A549 (cell line): Measurements from ENCODE around the gene FAM20C. TPM values are rescaled to one million over a fixed set of nuclear protein-coding genes. Genes with fewer than 3 reads are reported as not detected.

Experiments
- ATAC-seq, 2 experiments: fragments of 200-7000 bp in 1 of 2; fragments of >200 bp in 1 of 2; cut with Nextera tagmentation in 1 of 2; cut with Tn5 transposase in 1 of 2; 3 replicates each; pipeline versions ENCODE4 v1.8.0 to v1.9.1; 2018 to 2020; ENCODE audit warnings: mild to moderate bottlenecking in 1 of 2, moderate library complexity in 1 of 2
- CTCF ChIA-PET: fragments of 300-600 bp; sonication (Branson Sonifier 250); formaldehyde crosslinking; extraction: SDS; loops from one replicate; lab custom pipeline; 2021; ENCODE audit warnings: antibody characterized with exemption, inconsistent platforms; lab: Yijun Ruan, JAX
- POLR2A ChIA-PET: fragments of 350-600 bp; formaldehyde crosslinking; extraction: SDS; loops from one replicate; lab custom pipeline; 2021; ENCODE audit warnings: antibody characterized with exemption, inconsistent platforms; lab: Yijun Ruan, JAX
- DNase-seq, 2 experiments: peaks; one replicate each; pipeline versions ENCODE4 v3.0.0 to v3.0.0-alpha.2; 2011 to 2016; ENCODE audit warnings: low read depth in 1 of 2, low spot score in 1 of 2
- FAIRE-seq: peaks from 2 replicates; lab custom pipeline; 2011; peaks lifted over from hg19 to GRCh38; lab: Jason Lieb, UNC
- H3K27ac ChIP-seq, 2 experiments: fragments of >200 bp; sonication (Bioruptor Twin); formaldehyde crosslinking; 3 replicates each; pipeline ENCODE4 v1.5.1; 2016 to 2017
- H3K4me1 ChIP-seq: fragments of >200 bp; sonication (Bioruptor Twin); formaldehyde crosslinking; 3 replicates; pipeline ENCODE4 v1.6.1; 2016
- H3K4me2 ChIP-seq: fragments of >200 bp; sonication (Bioruptor Twin); formaldehyde crosslinking; 3 replicates; pipeline ENCODE4 v1.6.1; 2016
- H3K4me3 ChIP-seq: fragments of >200 bp; sonication (Bioruptor Twin); formaldehyde crosslinking; 3 replicates; pipeline ENCODE4 v1.5.1; 2016
- H3K9me3 ChIP-seq: fragments of >200 bp; sonication (Bioruptor Twin); formaldehyde crosslinking; 3 replicates; pipeline ENCODE4 v1.6.1; 2016
- BCL3 ChIP-seq: fragments of >200 bp; sonication (Bioruptor Twin); formaldehyde crosslinking; IDR thresholded peaks from 3 replicates; pipeline ENCODE4 v1.6.1; 2016
- CBX8 ChIP-seq: fragments of 200-600 bp; sonication (generic); IDR thresholded peaks from 2 replicates; pipeline ENCODE4 v1.6.1; 2016
- CTCF ChIP-seq: fragments of >200 bp; sonication (Bioruptor Twin); formaldehyde crosslinking; IDR thresholded peaks from 3 replicates; pipeline ENCODE4 v1.5.1; 2016
- ESRRA ChIP-seq: fragments of 150-350 bp; IDR thresholded peaks from 2 replicates; pipeline ENCODE4 v1.6.1; 2014; ENCODE audit warnings: mild to moderate bottlenecking, low read length, borderline replicate concordance
- FOSB ChIP-seq: fragments of 250-450 bp; sonication (Bioruptor Pico); IDR thresholded peaks from 2 replicates; pipeline ENCODE4 v1.5.0; 2020; ENCODE audit warnings: mild to moderate bottlenecking, moderate library complexity
- FOSL2 ChIP-seq, 2 experiments: fragments of 450-650 bp in 1 of 2; fragments of >200 bp in 1 of 2; sonication (Bioruptor Twin) in 1 of 2; formaldehyde crosslinking; IDR thresholded peaks; 2 replicates each; pipeline versions ENCODE4 v1.5.0 to v1.6.1; 2016 to 2020; ENCODE audit warnings: mild to moderate bottlenecking in 1 of 2, moderate library complexity in 1 of 2
- HOXA7 ChIP-seq: fragments of 250-450 bp; sonication (Bioruptor Pico); IDR thresholded peaks from 2 replicates; pipeline ENCODE4 v1.5.0; 2020; ENCODE audit warnings: mild to moderate bottlenecking, moderate library complexity
- HOXB13 ChIP-seq: fragments of 250-450 bp; sonication (Bioruptor Pico); IDR thresholded peaks from 2 replicates; pipeline ENCODE4 v1.5.0; 2020; ENCODE audit warnings: low read depth, mild to moderate bottlenecking, moderate library complexity
- JUNB ChIP-seq: fragments of >200 bp; sonication (Bioruptor Twin); formaldehyde crosslinking; IDR thresholded peaks from 2 replicates; pipeline ENCODE4 v1.6.1; 2016
- KDM1A ChIP-seq: fragments of 200-600 bp; sonication (generic); IDR thresholded peaks from 2 replicates; pipeline ENCODE4 v1.6.1; 2016; ENCODE audit warnings: low read depth, mild to moderate bottlenecking
- KDM5A ChIP-seq: fragments of 200-600 bp; sonication (generic); IDR thresholded peaks from 2 replicates; pipeline ENCODE4 v1.6.1; 2016; ENCODE audit warnings: antibody characterized with exemption, mild to moderate bottlenecking
- MAFK ChIP-seq: fragments of 450-650 bp; IDR thresholded peaks from 2 replicates; pipeline ENCODE4 v1.6.1; 2014; ENCODE audit not compliant: partially characterized antibody
- NPAS2 ChIP-seq: fragments of 250-450 bp; sonication (Bioruptor Pico); IDR thresholded peaks from 2 replicates; pipeline ENCODE4 v1.8.0; 2022; ENCODE audit warnings: mild to moderate bottlenecking, moderate library complexity, borderline replicate concordance
- PBX3 ChIP-seq: IDR thresholded peaks from 2 replicates; pipeline ENCODE4 v1.6.1; 2012
- RAD21 ChIP-seq, 2 experiments: fragments of >200 bp in 1 of 2; sonication (Bioruptor Twin) in 1 of 2; formaldehyde crosslinking in 1 of 2; IDR thresholded peaks in 1 of 2; conservative IDR thresholded peaks in 1 of 2; 2 replicates in 1 of 2; 3 replicates in 1 of 2; pipeline ENCODE4 v1.6.1; 2012 to 2018; ENCODE audit warnings: inconsistent platforms in 1 of 2
- RARB ChIP-seq: fragments of 250-450 bp; sonication (Bioruptor Pico); IDR thresholded peaks from 2 replicates; pipeline ENCODE4 v1.8.0; 2021; ENCODE audit warnings: mild to moderate bottlenecking, moderate library complexity
- SMC3 ChIP-seq: fragments of >200 bp; sonication (Bioruptor Twin); formaldehyde crosslinking; IDR thresholded peaks from 3 replicates; pipeline ENCODE4 v1.6.1; 2018; ENCODE audit warnings: inconsistent platforms
- SREBF2 ChIP-seq: fragments of 450-650 bp; IDR thresholded peaks from 2 replicates; pipeline ENCODE4 v1.6.1; 2014; ENCODE audit warnings: mild to moderate bottlenecking, moderate library complexity
- TFCP2L1 ChIP-seq: fragments of 250-450 bp; sonication (Bioruptor Pico); IDR thresholded peaks from 2 replicates; pipeline ENCODE4 v1.5.0; 2021; ENCODE audit warnings: mild to moderate bottlenecking
- ZFP36 ChIP-seq: fragments of 450-650 bp; IDR thresholded peaks from 2 replicates; pipeline ENCODE4 v1.6.1; 2014; ENCODE audit warnings: borderline replicate concordance; ENCODE audit not compliant: partially characterized antibody
- ZNF302 ChIP-seq: fragments of 250-450 bp; sonication (Bioruptor Pico); IDR thresholded peaks from 2 replicates; pipeline ENCODE4 v1.9.0; 2021; ENCODE audit warnings: inconsistent platforms, mild to moderate bottlenecking, moderate library complexity
- ZSCAN20 ChIP-seq: fragments of 250-450 bp; sonication (Bioruptor Pico); IDR thresholded peaks from 2 replicates; pipeline ENCODE4 v1.8.0; 2022; ENCODE audit warnings: mild to moderate bottlenecking, moderate library complexity
- WGBS: methylation state at CpG from one replicate; pipeline ENCODE4 v1.1.6; 2017; ENCODE audit errors: missing lambda C conversion rate; 5-methylcytosine and 5-hydroxymethylcytosine counted together
- polyA plus RNA-seq, 4 experiments: library from polyadenylated mRNA; depleted of rRNA in 3 of 4; stranded (reverse); fragments of >200 nt; fragmentation: RNase III in 1 of 4; extraction: RNeasy Plus Mini Kit Qiagen cat#74134 plus additional on column Dnase treatment in 1 of 4; gene quantifications; 2 replicates in 3 of 4; 3 replicates in 1 of 4; pipeline ENCODE4 v1.2.3, GENCODE V29; 2011 to 2017
- TF ChIP-seq, protein P1 (sequence below): fragments of >200 bp; sonication (Bioruptor Twin); formaldehyde crosslinking; IDR thresholded peaks from 2 replicates; pipeline ENCODE4 v1.6.1; 2016
- TF ChIP-seq, protein P2 (sequence below): IDR thresholded peaks from 2 replicates; pipeline ENCODE4 v1.6.1; 2012; ENCODE audit warnings: low read depth, borderline replicate concordance

Gene FAM20C
- polyA plus RNA-seq, 2 of the 4 experiments (the other 2 are of a cell fraction): 5.6 to 20.3 TPM

GRCh38 chr7:276230-276835 lies 84.0 kb downstream of the FAM20C start:
- POLR2A ChIA-PET: no interaction called here
- H3K27ac ChIP-seq: no peak overlapping the region
- H3K4me2 ChIP-seq: no peak overlapping the region
- no peaks in the 10 kb centered on the region for H3K4me1 ChIP-seq
- 20% methylated on average over 2 of the region's 10 CpGs for WGBS
- H3K4me3 ChIP-seq: no peak overlapping the region
- no peak for FAIRE-seq
- TF ChIP-seq KDM5A: no peak
- TF ChIP-seq FOSL2 (IDR thresholded peaks at IDR 0.05): no peak
- no peak for TF ChIP-seq FOSL2 (CRISPR knock-in tag; IDR thresholded peaks at IDR 0.05)
- TF ChIP-seq, all 56 proteins: peak for 0
- ATAC-seq (no peak), DNase-seq (no peak)
- CTCF ChIA-PET: interaction anchor here (0.5 to 1.4 kb wide), 4 partner anchors 9 to 523 kb away, joined by 3 to 6 read pairs (median 5); no protein-coding TSS in a partner anchor
- H3K9me3 ChIP-seq: peaks cover 50% of the 10 kb centered on the region

- DNase-seq: no peak
- CTCF ChIA-PET: interaction anchor here (0.5 to 1.4 kb wide), 3 partner anchors 14 to 522 kb away, joined by 3 to 6 read pairs (median 5); no protein-coding TSS in a partner anchor
- Histone ChIP-seq H3K9me3 (peaks cover 46% of the 10 kb centered on the region), H3K27ac (no peak overlapping the region), H3K4me3 (no peak overlapping the region), H3K4me2 (no peak overlapping the region), H3K4me1 (no peaks in the 10 kb centered on the region)
- 19% methylated on average over 4 of the region's 4 CpGs for WGBS
- TF ChIP-seq NPAS2 (CRISPR knock-in tag) (no peak), ZSCAN20 (CRISPR knock-in tag) (no peak), BCL3 (no peak), CTCF (no peak), MAFK (no peak), JUNB (no peak), RARB (CRISPR knock-in tag) (no peak), SMC3 (no peak)
- TF ChIP-seq, protein P1, sequence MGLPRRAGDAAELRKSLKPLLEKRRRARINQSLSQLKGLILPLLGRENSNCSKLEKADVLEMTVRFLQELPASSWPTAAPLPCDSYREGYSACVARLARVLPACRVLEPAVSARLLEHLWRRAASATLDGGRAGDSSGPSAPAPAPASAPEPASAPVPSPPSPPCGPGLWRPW: no peak
- no peak for FAIRE-seq
- ATAC-seq: no peak
- POLR2A ChIA-PET: no interaction called here
Measured at GRCh38 chr7:277228-277627, 84.9 kb downstream of the FAM20C start.

DNA sequence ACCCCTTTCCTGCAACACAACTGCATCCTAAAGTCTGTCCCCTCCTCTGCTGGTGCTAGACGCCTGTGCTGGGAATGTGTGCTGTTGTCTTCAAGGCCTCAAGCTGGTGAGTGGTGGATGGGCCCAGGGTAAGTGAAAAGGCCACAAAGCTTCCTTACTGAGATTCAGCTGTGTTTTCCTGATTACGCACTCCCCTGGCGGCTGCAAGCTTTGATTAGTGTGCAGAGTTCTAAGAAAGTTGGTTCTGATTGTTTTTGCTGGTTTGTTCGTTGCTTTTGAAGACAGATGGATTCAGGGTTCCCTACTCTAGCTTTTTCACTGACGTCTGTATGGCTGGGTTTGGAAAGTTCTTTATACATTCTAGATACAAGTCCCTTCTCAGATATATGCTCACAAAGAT lies 85.7 kb downstream of the FAM20C start:
- no peak overlapping the region for H3K4me2 ChIP-seq
- no peak for DNase-seq
- POLR2A ChIA-PET: no interaction called here
- 50% methylated on average over 5 of the region's 5 CpGs for WGBS
- CTCF ChIA-PET: no interaction called here
- H3K9me3 ChIP-seq: peaks cover 44% of the 10 kb centered on the region
- no peak overlapping the region for H3K27ac ChIP-seq
- no peak for FAIRE-seq
- H3K4me3 ChIP-seq: no peak overlapping the region
- TF ChIP-seq FOSB (CRISPR knock-in tag): no peak
- TF ChIP-seq SREBF2: no peak
- no peak for TF ChIP-seq RAD21 (conservative IDR thresholded peaks at IDR 0.05 in 1 of 2, IDR thresholded peaks at IDR 0.05 in 1 of 2)
- no peak for TF ChIP-seq BCL3
- TF ChIP-seq ZNF302 (CRISPR knock-in tag): no peak
- no peak for TF ChIP-seq CBX8
- TF ChIP-seq HOXB13 (CRISPR knock-in tag): no peak
- no peak for TF ChIP-seq TFCP2L1 (CRISPR knock-in tag)
- no peak for TF ChIP-seq ESRRA
- TF ChIP-seq KDM1A: no peak
- no peak for TF ChIP-seq KDM5A
- TF ChIP-seq ZFP36: no peak
- no peak for TF ChIP-seq PBX3
- TF ChIP-seq, protein P2, sequence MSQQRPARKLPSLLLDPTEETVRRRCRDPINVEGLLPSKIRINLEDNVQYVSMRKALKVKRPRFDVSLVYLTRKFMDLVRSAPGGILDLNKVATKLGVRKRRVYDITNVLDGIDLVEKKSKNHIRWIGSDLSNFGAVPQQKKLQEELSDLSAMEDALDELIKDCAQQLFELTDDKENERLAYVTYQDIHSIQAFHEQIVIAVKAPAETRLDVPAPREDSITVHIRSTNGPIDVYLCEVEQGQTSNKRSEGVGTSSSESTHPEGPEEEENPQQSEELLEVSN: no peak
- no peak for TF ChIP-seq HOXA7 (CRISPR knock-in tag)
- no peaks in the 10 kb centered on the region for H3K4me1 ChIP-seq
- no peak for ATAC-seq
